Measurements from ENCODE around the gene ELL2. TPM values are rescaled to one million over a fixed set of nuclear protein-coding genes. Genes with fewer than 3 reads are reported as not detected.

ELL2 gene
- total and polyA plus RNA-seq, 10 donors = 4.3 to 109 (median 66.8) TPM

DNA sequence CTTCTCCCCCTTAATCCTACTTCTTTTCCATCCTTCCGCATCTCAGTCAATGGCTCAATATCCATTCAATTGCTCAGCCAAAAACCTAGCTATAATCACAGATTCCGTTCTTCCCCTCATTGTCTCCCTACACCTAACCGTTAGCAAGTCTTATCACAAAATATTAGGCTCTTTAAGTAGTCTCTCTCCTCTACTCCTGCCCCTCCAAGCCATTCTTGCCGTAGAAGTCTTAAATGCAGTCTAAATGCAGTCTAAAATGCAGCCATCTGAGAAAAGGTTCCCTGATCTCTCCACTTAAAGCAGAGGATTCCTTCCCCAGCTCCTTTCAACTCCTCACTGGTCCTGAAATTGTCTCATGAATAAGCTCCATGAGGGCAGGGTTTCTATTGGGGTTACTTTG is 57.8 kb downstream of the ELL2 start:
- H3K27ac ChIP-seq = peak overlapping the region in 1 of 8 donors; percentile 60
- intact Hi-C loops (cut with DNase I; ENCODE audit: low total_unique reads) = no loop called here
- H3K4me3 ChIP-seq = no peak overlapping the region
- TF ChIP-seq POLR2AphosphoS5 (IDR thresholded peaks at IDR 0.05) (no peak), POLR2A (IDR thresholded peaks at IDR 0.05) (no peak)
- TF ChIP-seq, protein P1, sequence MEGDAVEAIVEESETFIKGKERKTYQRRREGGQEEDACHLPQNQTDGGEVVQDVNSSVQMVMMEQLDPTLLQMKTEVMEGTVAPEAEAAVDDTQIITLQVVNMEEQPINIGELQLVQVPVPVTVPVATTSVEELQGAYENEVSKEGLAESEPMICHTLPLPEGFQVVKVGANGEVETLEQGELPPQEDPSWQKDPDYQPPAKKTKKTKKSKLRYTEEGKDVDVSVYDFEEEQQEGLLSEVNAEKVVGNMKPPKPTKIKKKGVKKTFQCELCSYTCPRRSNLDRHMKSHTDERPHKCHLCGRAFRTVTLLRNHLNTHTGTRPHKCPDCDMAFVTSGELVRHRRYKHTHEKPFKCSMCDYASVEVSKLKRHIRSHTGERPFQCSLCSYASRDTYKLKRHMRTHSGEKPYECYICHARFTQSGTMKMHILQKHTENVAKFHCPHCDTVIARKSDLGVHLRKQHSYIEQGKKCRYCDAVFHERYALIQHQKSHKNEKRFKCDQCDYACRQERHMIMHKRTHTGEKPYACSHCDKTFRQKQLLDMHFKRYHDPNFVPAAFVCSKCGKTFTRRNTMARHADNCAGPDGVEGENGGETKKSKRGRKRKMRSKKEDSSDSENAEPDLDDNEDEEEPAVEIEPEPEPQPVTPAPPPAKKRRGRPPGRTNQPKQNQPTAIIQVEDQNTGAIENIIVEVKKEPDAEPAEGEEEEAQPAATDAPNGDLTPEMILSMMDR (IDR thresholded peaks at IDR 0.05 in 8 of 11, conservative IDR thresholded peaks at IDR 0.05 in 3 of 11) = no peak
- WGBS, 5 donors = 95 to 99% (median 96%) methylated on average over 4 of the region's 4 CpGs
- no peaks in the 10 kb centered on the region for H3K27me3 ChIP-seq (replicated peaks in 1 of 7)
- DNase-seq = no peak
- H3K36me3 ChIP-seq = peaks cover 0 to 71% (median 15%) of the 10 kb centered on the region in 6 donors
- H3K4me1 ChIP-seq = peaks cover 0 to 5% (median 0%) of the 10 kb centered on the region in 6 donors
- H3K9me3 ChIP-seq = no peaks in the 10 kb centered on the region

DNA sequence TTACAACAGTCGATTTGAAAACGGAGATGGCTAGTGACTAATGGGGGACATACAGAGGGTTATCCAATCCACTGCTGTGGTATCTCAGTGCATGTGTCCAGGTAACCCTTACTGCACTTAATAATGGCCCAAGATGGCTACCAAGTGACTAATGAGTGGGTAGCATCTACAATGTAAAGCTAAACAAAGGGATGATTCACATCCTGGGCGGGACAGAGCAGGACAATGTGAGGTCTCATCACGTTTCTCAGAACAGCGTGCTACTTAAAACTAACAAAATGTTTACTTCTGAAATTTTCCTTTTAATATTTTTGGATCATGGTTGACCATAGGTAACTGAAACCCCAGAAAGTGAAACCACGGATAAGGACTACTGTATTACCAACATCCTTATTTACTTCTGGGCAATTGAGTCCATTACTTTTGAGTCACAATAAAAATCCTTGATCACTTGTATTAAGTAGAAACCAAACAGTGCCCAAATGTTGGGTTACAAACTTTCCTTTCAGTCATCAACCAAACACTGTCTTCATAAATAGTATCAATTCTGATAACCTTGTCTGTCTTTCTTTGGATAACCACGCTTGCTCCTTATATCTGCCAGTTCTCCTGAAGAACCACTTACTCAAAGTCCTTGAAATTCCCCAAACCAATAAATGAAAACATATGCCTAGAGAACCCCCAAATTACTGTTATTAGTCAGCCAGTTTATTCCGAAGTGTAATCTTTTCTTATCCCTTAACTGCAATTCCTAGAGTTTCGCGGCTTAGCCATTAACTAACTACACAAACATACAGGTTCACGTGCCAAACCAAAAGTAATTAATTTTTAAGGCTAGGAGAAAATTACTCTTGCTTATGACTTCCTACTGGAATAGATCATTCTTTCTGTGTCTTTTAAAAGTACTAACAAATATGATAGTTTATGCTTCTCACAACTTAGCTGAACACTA is 59.7 kb downstream of the ELL2 start:
- intact Hi-C loops (cut with DNase I; ENCODE audit: low total_unique reads) = no loop called here
- no peak for DNase-seq
- H3K27ac ChIP-seq = no peak overlapping the region
- no peaks in the 10 kb centered on the region for H3K27me3 ChIP-seq (replicated peaks in 1 of 7)
- peaks cover 0 to 76% (median 21%) of the 10 kb centered on the region in 6 donors for H3K36me3 ChIP-seq
- WGBS, 5 donors = 93 to 94% (median 94%) methylated on average over 11 of the region's 11 CpGs
- no peak overlapping the region for H3K4me3 ChIP-seq
- H3K9me3 ChIP-seq = no peaks in the 10 kb centered on the region
- TF ChIP-seq, protein P1 (IDR thresholded peaks at IDR 0.05 in 8 of 11, conservative IDR thresholded peaks at IDR 0.05 in 3 of 11) = no peak
- TF ChIP-seq POLR2A (IDR thresholded peaks at IDR 0.05) (no peak), POLR2AphosphoS5 (IDR thresholded peaks at IDR 0.05) (no peak)
- H3K4me1 ChIP-seq = peaks cover 0 to 9% (median 0%) of the 10 kb centered on the region in 6 donors

DNA sequence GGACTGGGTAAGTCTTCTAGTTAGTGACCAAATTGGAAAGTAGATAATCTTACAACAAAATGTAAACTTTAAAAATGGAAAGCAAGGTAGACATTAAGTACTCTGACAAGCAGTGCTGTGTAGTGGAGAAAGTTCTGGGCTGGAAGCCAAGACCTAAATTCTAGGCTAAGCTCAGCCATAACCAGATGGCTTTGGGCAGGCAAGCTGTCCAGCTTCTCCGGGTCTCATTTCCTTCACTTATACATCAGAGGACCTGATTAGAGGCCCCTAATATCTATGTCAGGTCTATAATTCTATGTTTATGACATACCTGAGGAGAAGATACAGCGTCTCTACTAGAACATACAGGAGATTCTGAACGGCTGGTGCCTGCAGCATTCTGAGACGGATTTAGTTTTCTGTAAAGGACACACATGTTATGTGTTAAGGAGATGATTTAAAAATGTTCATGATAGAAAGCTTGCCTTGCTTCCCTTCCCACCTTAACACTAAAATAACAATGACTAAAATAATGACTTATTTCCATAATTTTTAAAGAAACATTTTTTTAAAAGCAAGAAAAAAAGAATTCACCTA is 61.2 kb downstream of the ELL2 start:
- Histone ChIP-seq H3K27ac (no peak overlapping the region), H3K4me1 (peaks cover 0 to 16% (median 0%) of the 10 kb centered on the region in 6 donors), H3K36me3 (peaks cover 0 to 77% (median 19%) of the 10 kb centered on the region in 6 donors), H3K4me3 (no peak overlapping the region), H3K9me3 (no peaks in the 10 kb centered on the region), H3K27me3 (replicated peaks in 1 of 7) (no peaks in the 10 kb centered on the region)
- WGBS, 5 donors = 78 to 91% (median 80%) methylated on average over 4 of the region's 4 CpGs
- TF ChIP-seq POLR2AphosphoS5 (IDR thresholded peaks at IDR 0.05) = no peak
- TF ChIP-seq POLR2A (IDR thresholded peaks at IDR 0.05) = no peak
- TF ChIP-seq, protein P1 (IDR thresholded peaks at IDR 0.05 in 8 of 11, conservative IDR thresholded peaks at IDR 0.05 in 3 of 11) = no peak
- intact Hi-C loops (cut with DNase I; ENCODE audit: low total_unique reads) = no loop called here
- no peak for DNase-seq

DNA sequence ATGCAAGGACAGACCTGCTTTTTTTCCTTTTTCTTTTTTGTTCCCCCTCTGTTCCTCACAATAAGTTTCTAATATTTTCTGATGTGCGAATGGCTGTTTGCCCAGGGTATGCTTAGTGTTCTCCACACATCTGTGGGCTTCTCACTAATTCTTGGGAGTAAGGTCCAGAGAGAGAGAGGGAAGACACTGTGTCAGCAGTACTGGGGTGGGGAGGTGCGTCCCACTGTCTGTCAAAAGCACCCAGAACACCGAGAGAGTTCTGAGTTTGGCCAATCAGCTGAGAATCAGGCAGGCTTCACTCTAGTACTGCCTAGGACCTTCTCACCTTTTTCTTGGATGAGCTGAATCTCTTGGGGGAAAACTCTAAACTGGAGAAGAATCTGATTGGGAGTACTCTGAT is 61.8 kb downstream of the ELL2 start:
- no peak overlapping the region for H3K4me3 ChIP-seq
- DNase-seq = no peak
- intact Hi-C loops (cut with DNase I; ENCODE audit: low total_unique reads) = no loop called here
- WGBS, 5 donors = 90 to 95% (median 93%) methylated on average over 3 of the region's 3 CpGs
- H3K36me3 ChIP-seq = peaks cover 0 to 77% (median 21%) of the 10 kb centered on the region in 6 donors
- no peaks in the 10 kb centered on the region for H3K27me3 ChIP-seq (replicated peaks in 1 of 7)
- no peak for TF ChIP-seq POLR2AphosphoS5 (IDR thresholded peaks at IDR 0.05)
- TF ChIP-seq, protein P1 (IDR thresholded peaks at IDR 0.05 in 8 of 11, conservative IDR thresholded peaks at IDR 0.05 in 3 of 11) = no peak
- no peak for TF ChIP-seq POLR2A (IDR thresholded peaks at IDR 0.05)
- no peak overlapping the region for H3K27ac ChIP-seq
- no peaks in the 10 kb centered on the region for H3K9me3 ChIP-seq
- peaks cover 0 to 19% (median 0%) of the 10 kb centered on the region in 6 donors for H3K4me1 ChIP-seq
